ENCODE data around the gene JDP2. TPM values are rescaled to one million over a fixed set of nuclear protein-coding genes. Genes with fewer than 3 reads are reported as not detected.
"Not testable (repeated sequence)": the region's sequence is repeated elsewhere in the genome, so short reads cannot be mapped to it uniquely, and the experiment has no call there.

JDP2 gene
- total and polyA plus RNA-seq, 2 experiments from 2014 or later: 12.5 to 22.0 TPM

- no peaks in the 10 kb centered on the region for H3K9me3 ChIP-seq (ENCODE audit: low read depth)
- DNase-seq (ENCODE audit: low read depth in 1 of 2, low spot score in 1 of 2): no peak
- H3K27me3 ChIP-seq: no peaks in the 10 kb centered on the region
- no peak overlapping the region for H3K4me3 ChIP-seq
- TF ChIP-seq, protein P1, sequence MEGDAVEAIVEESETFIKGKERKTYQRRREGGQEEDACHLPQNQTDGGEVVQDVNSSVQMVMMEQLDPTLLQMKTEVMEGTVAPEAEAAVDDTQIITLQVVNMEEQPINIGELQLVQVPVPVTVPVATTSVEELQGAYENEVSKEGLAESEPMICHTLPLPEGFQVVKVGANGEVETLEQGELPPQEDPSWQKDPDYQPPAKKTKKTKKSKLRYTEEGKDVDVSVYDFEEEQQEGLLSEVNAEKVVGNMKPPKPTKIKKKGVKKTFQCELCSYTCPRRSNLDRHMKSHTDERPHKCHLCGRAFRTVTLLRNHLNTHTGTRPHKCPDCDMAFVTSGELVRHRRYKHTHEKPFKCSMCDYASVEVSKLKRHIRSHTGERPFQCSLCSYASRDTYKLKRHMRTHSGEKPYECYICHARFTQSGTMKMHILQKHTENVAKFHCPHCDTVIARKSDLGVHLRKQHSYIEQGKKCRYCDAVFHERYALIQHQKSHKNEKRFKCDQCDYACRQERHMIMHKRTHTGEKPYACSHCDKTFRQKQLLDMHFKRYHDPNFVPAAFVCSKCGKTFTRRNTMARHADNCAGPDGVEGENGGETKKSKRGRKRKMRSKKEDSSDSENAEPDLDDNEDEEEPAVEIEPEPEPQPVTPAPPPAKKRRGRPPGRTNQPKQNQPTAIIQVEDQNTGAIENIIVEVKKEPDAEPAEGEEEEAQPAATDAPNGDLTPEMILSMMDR (IDR thresholded peaks at IDR 0.05; ENCODE audit: low read depth, low read length): no peak
- H3K36me3 ChIP-seq: no peaks in the 10 kb centered on the region
- H3K27ac ChIP-seq: no peak overlapping the region
- no peaks in the 10 kb centered on the region for H3K4me1 ChIP-seq (ENCODE audit: low read depth)
Measured at GRCh38 chr14:75469606-75470237, 41.9 kb downstream of the JDP2 start.

DNA sequence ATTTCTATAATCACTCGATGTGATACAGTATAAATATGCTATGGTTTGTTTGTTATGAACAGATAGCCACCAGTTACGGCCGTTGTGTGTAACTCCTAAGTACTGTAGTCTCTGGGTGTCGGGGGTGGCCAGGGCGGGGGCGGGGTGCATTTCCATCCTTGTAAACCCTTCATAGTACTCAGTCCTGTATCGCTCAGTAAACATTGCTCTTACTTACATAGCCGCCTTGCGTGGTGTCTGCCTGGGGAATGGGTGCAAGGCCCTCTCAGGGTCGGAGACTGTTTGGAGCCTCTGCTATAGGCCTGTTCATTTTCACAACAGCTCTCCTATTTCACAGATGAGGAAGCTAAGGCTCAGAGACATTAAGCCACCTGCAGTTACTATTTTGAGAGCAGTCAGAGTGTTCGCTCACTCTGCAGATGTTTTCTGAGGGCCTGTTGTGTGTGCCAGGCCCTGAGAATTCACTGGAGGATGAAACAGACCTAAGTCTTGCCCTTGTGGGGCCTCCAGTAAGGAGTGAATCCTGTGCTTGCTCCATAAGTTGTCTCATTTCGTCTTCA, 42.5 kb downstream of the JDP2 start:
- no peaks in the 10 kb centered on the region for H3K9me3 ChIP-seq (ENCODE audit: low read depth)
- no peaks in the 10 kb centered on the region for H3K36me3 ChIP-seq

GRCh38 chr14:75471059-75471458, 43.2 kb downstream of the JDP2 start:
- no peaks in the 10 kb centered on the region for H3K36me3 ChIP-seq
- H3K9me3 ChIP-seq (ENCODE audit: low read depth): no peaks in the 10 kb centered on the region
- no peaks in the 10 kb centered on the region for H3K27me3 ChIP-seq
- H3K4me1 ChIP-seq (ENCODE audit: low read depth): no peaks in the 10 kb centered on the region
- no peak for DNase-seq (ENCODE audit: low read depth in 1 of 2, low spot score in 1 of 2)
- TF ChIP-seq, protein P1 (IDR thresholded peaks at IDR 0.05; ENCODE audit: low read depth, low read length): no peak
- no peak overlapping the region for H3K4me3 ChIP-seq
- H3K27ac ChIP-seq: no peak overlapping the region

More for the DNA sequence above, 42.5 kb downstream of the JDP2 start:
- Histone ChIP-seq H3K4me3 (no peak overlapping the region), H3K27ac (no peak overlapping the region), H3K4me1 (ENCODE audit: low read depth) (no peaks in the 10 kb centered on the region), H3K27me3 (no peaks in the 10 kb centered on the region)
- TF ChIP-seq, protein P1 (IDR thresholded peaks at IDR 0.05; ENCODE audit: low read depth, low read length): no peak
- DNase-seq (ENCODE audit: low read depth in 1 of 2, low spot score in 1 of 2): no peak

DNA sequence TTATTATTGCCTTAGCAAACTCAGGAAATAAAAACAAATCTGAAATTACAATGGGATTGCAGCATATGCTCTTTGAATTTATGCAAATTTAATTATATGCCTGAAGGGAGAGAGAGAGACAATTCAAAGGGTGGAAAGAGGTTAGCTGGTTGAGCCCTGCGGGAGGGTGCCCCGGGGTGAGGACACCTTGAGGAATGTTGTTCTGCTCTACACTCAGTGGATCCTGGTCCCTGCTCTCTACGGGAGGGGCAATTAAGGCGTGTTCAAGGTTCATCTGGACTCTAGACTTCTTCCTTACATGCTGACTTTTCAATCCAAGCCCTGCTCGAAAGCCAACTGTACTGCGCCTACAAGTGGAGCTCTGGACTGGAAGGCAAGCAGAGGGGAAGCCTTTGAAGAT, 46.3 kb downstream of the JDP2 start:
- DNase-seq (ENCODE audit: low read depth in 1 of 2, low spot score in 1 of 2); H3K36me3 ChIP-seq; H3K27ac ChIP-seq; H3K27me3 ChIP-seq; H3K9me3 ChIP-seq (ENCODE audit: low read depth); H3K4me1 ChIP-seq (ENCODE audit: low read depth); H3K4me3 ChIP-seq: not testable (repeated sequence)

- peak; percentile 23 to 34 for DNase-seq (ENCODE audit: low read depth in 1 of 2, low spot score in 1 of 2)
- Histone ChIP-seq H3K4me3 (no peak overlapping the region), H3K36me3 (no peaks in the 10 kb centered on the region), H3K9me3 (ENCODE audit: low read depth) (no peaks in the 10 kb centered on the region), H3K27me3 (no peaks in the 10 kb centered on the region), H3K27ac (no peak overlapping the region), H3K4me1 (ENCODE audit: low read depth) (peaks cover 8% of the 10 kb centered on the region)
- TF ChIP-seq, protein P1 (IDR thresholded peaks at IDR 0.05; ENCODE audit: low read depth, low read length): no peak
Measured at GRCh38 chr14:75476274-75476995, 48.6 kb downstream of the JDP2 start.

- Histone ChIP-seq H3K27ac (no peak overlapping the region), H3K36me3 (no peaks in the 10 kb centered on the region), H3K4me3 (no peak overlapping the region), H3K4me1 (ENCODE audit: low read depth) (peaks cover 8% of the 10 kb centered on the region), H3K27me3 (no peaks in the 10 kb centered on the region), H3K9me3 (ENCODE audit: low read depth) (no peaks in the 10 kb centered on the region)
- TF ChIP-seq, protein P1 (IDR thresholded peaks at IDR 0.05; ENCODE audit: low read depth, low read length): no peak
- DNase-seq (ENCODE audit: low read depth in 1 of 2, low spot score in 1 of 2): no peak
Measured at GRCh38 chr14:75477881-75478280, 50.1 kb downstream of the JDP2 start.
